Panc1 (cell line): Measurements from ENCODE around the gene ACTR1B.

Experiments used
- POLR2AphosphoS5 ChIP-seq: IDR thresholded peaks from 2 replicates; pipeline ENCODE4 v1.6.1; 2012; ENCODE audit warnings: mild to moderate bottlenecking, low read depth, low read length, moderate library complexity
- TCF7L2 ChIP-seq: IDR thresholded peaks from 2 replicates; pipeline ENCODE4 v1.6.1; 2011; ENCODE audit warnings: mild to moderate bottlenecking, low read depth, low read length, inconsistent platforms
- TF ChIP-seq, protein P1 (sequence below): fragments of 450-650 bp; IDR thresholded peaks from 2 replicates; pipeline ENCODE4 v1.5.1; 2017; ENCODE audit warnings: mild to moderate bottlenecking
- TF ChIP-seq, protein P2 (sequence below), 2 experiments: IDR thresholded peaks; 2 replicates each; pipeline ENCODE4 v1.6.1; 2011 to 2012; ENCODE audit warnings: low read depth in 2 of 2, control low read depth in 1 of 2, low read length in 1 of 2, mild to moderate bottlenecking in 1 of 2, moderate library complexity in 1 of 2; ENCODE audit not compliant: insufficient read depth in 1 of 2

DNA sequence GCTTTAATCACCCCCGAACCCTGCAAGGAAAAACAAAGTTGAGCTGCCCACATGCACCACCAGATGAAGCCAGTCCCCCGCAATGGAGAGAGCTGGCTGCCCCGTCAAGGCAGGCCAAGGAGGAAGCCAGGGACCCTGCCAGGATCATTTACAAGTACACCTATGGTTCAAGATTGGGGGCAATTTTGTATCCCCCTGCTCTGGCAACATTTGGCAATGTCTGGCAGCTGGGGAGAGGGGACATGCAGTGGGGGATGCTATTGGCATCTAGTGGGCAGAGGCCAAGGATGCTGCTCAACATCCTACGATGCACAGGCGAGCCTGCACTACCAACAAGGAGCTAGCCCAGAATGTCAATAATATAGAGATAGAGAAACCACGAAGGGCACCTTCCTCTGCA, 1.9 kb downstream of the ACTR1B start:
- TF ChIP-seq, protein P1, sequence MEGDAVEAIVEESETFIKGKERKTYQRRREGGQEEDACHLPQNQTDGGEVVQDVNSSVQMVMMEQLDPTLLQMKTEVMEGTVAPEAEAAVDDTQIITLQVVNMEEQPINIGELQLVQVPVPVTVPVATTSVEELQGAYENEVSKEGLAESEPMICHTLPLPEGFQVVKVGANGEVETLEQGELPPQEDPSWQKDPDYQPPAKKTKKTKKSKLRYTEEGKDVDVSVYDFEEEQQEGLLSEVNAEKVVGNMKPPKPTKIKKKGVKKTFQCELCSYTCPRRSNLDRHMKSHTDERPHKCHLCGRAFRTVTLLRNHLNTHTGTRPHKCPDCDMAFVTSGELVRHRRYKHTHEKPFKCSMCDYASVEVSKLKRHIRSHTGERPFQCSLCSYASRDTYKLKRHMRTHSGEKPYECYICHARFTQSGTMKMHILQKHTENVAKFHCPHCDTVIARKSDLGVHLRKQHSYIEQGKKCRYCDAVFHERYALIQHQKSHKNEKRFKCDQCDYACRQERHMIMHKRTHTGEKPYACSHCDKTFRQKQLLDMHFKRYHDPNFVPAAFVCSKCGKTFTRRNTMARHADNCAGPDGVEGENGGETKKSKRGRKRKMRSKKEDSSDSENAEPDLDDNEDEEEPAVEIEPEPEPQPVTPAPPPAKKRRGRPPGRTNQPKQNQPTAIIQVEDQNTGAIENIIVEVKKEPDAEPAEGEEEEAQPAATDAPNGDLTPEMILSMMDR = no peak
- TF ChIP-seq POLR2AphosphoS5 (no peak), TCF7L2 (no peak)
- TF ChIP-seq, protein P2, sequence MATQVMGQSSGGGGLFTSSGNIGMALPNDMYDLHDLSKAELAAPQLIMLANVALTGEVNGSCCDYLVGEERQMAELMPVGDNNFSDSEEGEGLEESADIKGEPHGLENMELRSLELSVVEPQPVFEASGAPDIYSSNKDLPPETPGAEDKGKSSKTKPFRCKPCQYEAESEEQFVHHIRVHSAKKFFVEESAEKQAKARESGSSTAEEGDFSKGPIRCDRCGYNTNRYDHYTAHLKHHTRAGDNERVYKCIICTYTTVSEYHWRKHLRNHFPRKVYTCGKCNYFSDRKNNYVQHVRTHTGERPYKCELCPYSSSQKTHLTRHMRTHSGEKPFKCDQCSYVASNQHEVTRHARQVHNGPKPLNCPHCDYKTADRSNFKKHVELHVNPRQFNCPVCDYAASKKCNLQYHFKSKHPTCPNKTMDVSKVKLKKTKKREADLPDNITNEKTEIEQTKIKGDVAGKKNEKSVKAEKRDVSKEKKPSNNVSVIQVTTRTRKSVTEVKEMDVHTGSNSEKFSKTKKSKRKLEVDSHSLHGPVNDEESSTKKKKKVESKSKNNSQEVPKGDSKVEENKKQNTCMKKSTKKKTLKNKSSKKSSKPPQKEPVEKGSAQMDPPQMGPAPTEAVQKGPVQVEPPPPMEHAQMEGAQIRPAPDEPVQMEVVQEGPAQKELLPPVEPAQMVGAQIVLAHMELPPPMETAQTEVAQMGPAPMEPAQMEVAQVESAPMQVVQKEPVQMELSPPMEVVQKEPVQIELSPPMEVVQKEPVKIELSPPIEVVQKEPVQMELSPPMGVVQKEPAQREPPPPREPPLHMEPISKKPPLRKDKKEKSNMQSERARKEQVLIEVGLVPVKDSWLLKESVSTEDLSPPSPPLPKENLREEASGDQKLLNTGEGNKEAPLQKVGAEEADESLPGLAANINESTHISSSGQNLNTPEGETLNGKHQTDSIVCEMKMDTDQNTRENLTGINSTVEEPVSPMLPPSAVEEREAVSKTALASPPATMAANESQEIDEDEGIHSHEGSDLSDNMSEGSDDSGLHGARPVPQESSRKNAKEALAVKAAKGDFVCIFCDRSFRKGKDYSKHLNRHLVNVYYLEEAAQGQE (IDR thresholded peaks at IDR 0.05; ENCODE audit: insufficient read depth in 1 of 2, low read depth in 2 of 2, low read length in 1 of 2) = no peak
